Measurements from ENCODE around the gene SMAP1.
A peak's percentile ranks its signal among the peaks of the same experiment; 100 is the strongest.

The SMAP1 gene

GRCh38 chr6:70860920-70861319 lies 193.2 kb downstream of the SMAP1 start:
- no peak overlapping the region for H3K4me2 ChIP-seq (ENCODE audit: low read length)
- H3K27ac ChIP-seq (ENCODE audit: low read length): no peak overlapping the region
- peaks cover 43% of the 10 kb centered on the region for H3K4me1 ChIP-seq (ENCODE audit: low read length)
- H3K27me3 ChIP-seq (ENCODE audit: low read depth, low read length): no peaks in the 10 kb centered on the region
- H3K36me3 ChIP-seq (replicated peaks; ENCODE audit: low read depth, low read length): peaks cover 29% of the 10 kb centered on the region
- TF ChIP-seq EZH2phosphoT487 (IDR thresholded peaks at IDR 0.05; ENCODE audit: low read depth) (no peak), CTCF (IDR thresholded peaks at IDR 0.05; ENCODE audit: low read depth, low read length) (no peak)
- H3K9ac ChIP-seq (ENCODE audit: low read length): no peak overlapping the region
- H2AFZ ChIP-seq (ENCODE audit: low read depth, low read length): no peak overlapping the region
- H3K79me2 ChIP-seq (ENCODE audit: low read length): no peaks in the 10 kb centered on the region
- no peak overlapping the region for H3K4me3 ChIP-seq (ENCODE audit: low read length)
- H3K9me3 ChIP-seq (ENCODE audit: insufficient read depth, low read length): no peaks in the 10 kb centered on the region
- peaks cover 9% of the 10 kb centered on the region for H4K20me1 ChIP-seq (ENCODE audit: insufficient read depth, low read length)

GRCh38 chr6:70863343-70863742 lies 195.7 kb downstream of the SMAP1 start:
- Histone ChIP-seq H3K27ac (ENCODE audit: low read length) (no peak overlapping the region; the same call in 1 of the 2 replicates), H3K4me1 (ENCODE audit: low read length) (peaks cover 38% of the 10 kb centered on the region), H3K4me3 (ENCODE audit: low read length) (no peak overlapping the region; the same call in 1 of the 2 replicates), H3K9ac (ENCODE audit: low read length) (no peak overlapping the region), H3K4me2 (ENCODE audit: low read length) (peak overlapping the region; percentile 61), H3K79me2 (ENCODE audit: low read length) (no peaks in the 10 kb centered on the region), H2AFZ (ENCODE audit: low read depth, low read length) (no peak overlapping the region), H4K20me1 (ENCODE audit: insufficient read depth, low read length) (0 out of 2 replicates have a peak, but pooled peaks cover 5% of the 10 kb centered on the region), H3K27me3 (ENCODE audit: low read depth, low read length) (no peaks in the 10 kb centered on the region), H3K36me3 (replicated peaks; ENCODE audit: low read depth, low read length) (peaks cover 26% of the 10 kb centered on the region), H3K9me3 (ENCODE audit: insufficient read depth, low read length) (0 out of 2 replicates have a peak, but pooled peaks cover 5% of the 10 kb centered on the region)
- TF ChIP-seq CTCF (IDR thresholded peaks at IDR 0.05; ENCODE audit: low read depth, low read length) (no peak), EZH2phosphoT487 (IDR thresholded peaks at IDR 0.05; ENCODE audit: low read depth) (no peak)

GRCh38 chr6:70864401-70864800 lies 196.7 kb downstream of the SMAP1 start:
- H3K4me2 ChIP-seq (ENCODE audit: low read length): no peak overlapping the region
- no peaks in the 10 kb centered on the region for H3K27me3 ChIP-seq (ENCODE audit: low read depth, low read length)
- 0 out of 2 replicates have a peak, but pooled peaks cover 5% of the 10 kb centered on the region for H4K20me1 ChIP-seq (ENCODE audit: insufficient read depth, low read length)
- no peak overlapping the region for H3K4me3 ChIP-seq (ENCODE audit: low read length)
- no peak overlapping the region for H3K9ac ChIP-seq (ENCODE audit: low read length)
- H3K9me3 ChIP-seq (ENCODE audit: insufficient read depth, low read length): 0 out of 2 replicates have a peak, but pooled peaks cover 5% of the 10 kb centered on the region
- no peak overlapping the region for H3K27ac ChIP-seq (ENCODE audit: low read length)
- H3K79me2 ChIP-seq (ENCODE audit: low read length): no peaks in the 10 kb centered on the region
- peaks cover 42% of the 10 kb centered on the region for H3K4me1 ChIP-seq (ENCODE audit: low read length)
- TF ChIP-seq CTCF (IDR thresholded peaks at IDR 0.05; ENCODE audit: low read depth, low read length) (no peak), EZH2phosphoT487 (IDR thresholded peaks at IDR 0.05; ENCODE audit: low read depth) (no peak)
- H2AFZ ChIP-seq (ENCODE audit: low read depth, low read length): no peak overlapping the region
- peaks cover 17% of the 10 kb centered on the region for H3K36me3 ChIP-seq (replicated peaks; ENCODE audit: low read depth, low read length)

- no peak overlapping the region for H3K27ac ChIP-seq (ENCODE audit: low read length)
- H3K4me3 ChIP-seq (ENCODE audit: low read length): no peak overlapping the region
- no peaks in the 10 kb centered on the region for H3K79me2 ChIP-seq (ENCODE audit: low read length)
- H3K36me3 ChIP-seq (replicated peaks; ENCODE audit: low read depth, low read length): peaks cover 5% of the 10 kb centered on the region
- H3K4me1 ChIP-seq (ENCODE audit: low read length): peaks cover 13% of the 10 kb centered on the region; the same call in 1 of the 2 replicates
- no peak overlapping the region for H2AFZ ChIP-seq (ENCODE audit: low read depth, low read length)
- no peak overlapping the region for H3K9ac ChIP-seq (ENCODE audit: low read length)
- peaks cover 22% of the 10 kb centered on the region; the same call in 1 of the 2 replicates for H3K9me3 ChIP-seq (ENCODE audit: insufficient read depth, low read length)
- H3K27me3 ChIP-seq (ENCODE audit: low read depth, low read length): no peaks in the 10 kb centered on the region
- H4K20me1 ChIP-seq (ENCODE audit: insufficient read depth, low read length): no peaks in the 10 kb centered on the region
- no peak overlapping the region for H3K4me2 ChIP-seq (ENCODE audit: low read length)
- TF ChIP-seq CTCF (IDR thresholded peaks at IDR 0.05; ENCODE audit: low read depth, low read length): no peak
- no peak for TF ChIP-seq EZH2phosphoT487 (IDR thresholded peaks at IDR 0.05; ENCODE audit: low read depth)
These were observed 204.8 kb downstream of the SMAP1 start for GRCh38 chr6:70872469-70872868.

Data from OCI-LY3 (cell line).